GM19025 (cell line): Measurements from ENCODE around the gene IP6K3.

Experiments
- ATAC-seq: cut with Tn5 transposase; IDR thresholded peaks from one replicate; pipeline ENCODE4 v1.9.1; 2021; ENCODE audit warnings: mild to moderate bottlenecking, low read depth, moderate library complexity; ENCODE audit not compliant: unreplicated experiment

IP6K3 gene

GRCh38 chr6:33679761-33680160, 66.9 kb downstream of the IP6K3 start:
- ATAC-seq, result no peak

GRCh38 chr6:33678932-33679490, 67.7 kb downstream of the IP6K3 start:
- ATAC-seq, result no peak

GRCh38 chr6:33678233-33678931, 68.3 kb downstream of the IP6K3 start:
- no peak for ATAC-seq

- ATAC-seq, result no peak
These were observed 69.0 kb downstream of the IP6K3 start for GRCh38 chr6:33677689-33678088.

GRCh38 chr6:33677143-33677660, 69.5 kb downstream of the IP6K3 start:
- ATAC-seq, result no peak

- ATAC-seq, result no peak
These were observed 70.1 kb downstream of the IP6K3 start for GRCh38 chr6:33676416-33677142.

GRCh38 chr6:33675968-33676367, 70.7 kb downstream of the IP6K3 start:
- no peak for ATAC-seq

GRCh38 chr6:33673851-33674250, 72.9 kb downstream of the IP6K3 start:
- ATAC-seq, result no peak

- ATAC-seq, result no peak
These were observed 73.9 kb downstream of the IP6K3 start for GRCh38 chr6:33672808-33673207.

- no peak for ATAC-seq
These were observed 75.0 kb downstream of the IP6K3 start for GRCh38 chr6:33671744-33672072.
